ENCODE data around the gene POU2F3. TPM values are rescaled to one million over a fixed set of nuclear protein-coding genes. Genes with fewer than 3 reads are reported as not detected.

POU2F3 gene
- total RNA-seq, 4 donors from 2014 or later = 0.22 TPM; not detected in 3

- TF ChIP-seq POLR2A (IDR thresholded peaks at IDR 0.05) = no peak
- no peak for TF ChIP-seq EP300 (IDR thresholded peaks at IDR 0.05)
- no peak for TF ChIP-seq CTCF (IDR thresholded peaks at IDR 0.05)
- Histone ChIP-seq H3K9me3 (no peaks in the 10 kb centered on the region), H3K4me1 (no peaks in the 10 kb centered on the region), H3K4me3 (no peak overlapping the region), H3K36me3 (no peaks in the 10 kb centered on the region), H3K27me3 (peaks cover 0 to 41% of the 10 kb centered on the region in 2 donors), H3K27ac (no peak overlapping the region)
- DNase-seq (ENCODE audit: low spot score in 2 of 2) = no peak
- WGBS, 2 donors = 90 to 100% methylated on average over 3 of the region's 3 CpGs
Observed at GRCh38 chr11:120259241-120259640, 19.3 kb downstream of the POU2F3 start.

GRCh38 chr11:120259988-120260565 lies 20.1 kb downstream of the POU2F3 start:
- no peak overlapping the region for H3K4me3 ChIP-seq
- H3K27ac ChIP-seq = no peak overlapping the region
- H3K27me3 ChIP-seq = peaks cover 0 to 33% of the 10 kb centered on the region in 2 donors
- TF ChIP-seq EP300 (IDR thresholded peaks at IDR 0.05) = no peak
- TF ChIP-seq CTCF (IDR thresholded peaks at IDR 0.05) = no peak
- TF ChIP-seq POLR2A (IDR thresholded peaks at IDR 0.05) = no peak
- no peaks in the 10 kb centered on the region for H3K9me3 ChIP-seq
- no peak for DNase-seq (ENCODE audit: low spot score in 2 of 2)
- H3K36me3 ChIP-seq = no peaks in the 10 kb centered on the region
- H3K4me1 ChIP-seq = no peaks in the 10 kb centered on the region
- WGBS, 2 donors = 76 to 93% methylated on average over 5 to 7 of the region's 7 CpGs

DNA sequence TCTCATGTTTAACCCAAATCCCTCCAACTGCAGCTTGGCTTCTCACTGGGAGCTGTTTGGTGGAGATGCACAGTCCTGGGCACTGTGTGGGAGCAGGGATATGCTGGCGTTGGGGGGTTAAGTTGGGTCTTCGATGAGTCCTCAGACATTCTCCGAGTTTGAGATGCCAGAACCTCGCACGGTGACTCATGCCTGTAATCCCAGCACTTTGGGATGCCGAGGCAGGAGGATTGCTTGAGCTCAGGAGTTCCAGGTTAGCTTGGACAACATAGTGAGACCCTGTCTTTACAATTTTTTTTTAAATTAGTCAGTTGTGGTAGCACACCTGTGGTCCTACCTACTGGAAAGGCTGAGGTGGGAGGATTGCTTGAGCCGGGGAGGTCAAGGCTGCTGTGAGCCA lies 20.7 kb downstream of the POU2F3 start:
- 84% methylated on average over 7 of the region's 7 CpGs for WGBS, 2 donors
- DNase-seq (ENCODE audit: low spot score in 2 of 2) = no peak
- Histone ChIP-seq H3K27ac (no peak overlapping the region), H3K4me1 (no peaks in the 10 kb centered on the region), H3K27me3 (peaks cover 0 to 28% of the 10 kb centered on the region in 2 donors), H3K9me3 (no peaks in the 10 kb centered on the region), H3K4me3 (no peak overlapping the region), H3K36me3 (no peaks in the 10 kb centered on the region)
- TF ChIP-seq EP300 (IDR thresholded peaks at IDR 0.05) (no peak), POLR2A (IDR thresholded peaks at IDR 0.05) (no peak), CTCF (IDR thresholded peaks at IDR 0.05) (no peak)

DNA sequence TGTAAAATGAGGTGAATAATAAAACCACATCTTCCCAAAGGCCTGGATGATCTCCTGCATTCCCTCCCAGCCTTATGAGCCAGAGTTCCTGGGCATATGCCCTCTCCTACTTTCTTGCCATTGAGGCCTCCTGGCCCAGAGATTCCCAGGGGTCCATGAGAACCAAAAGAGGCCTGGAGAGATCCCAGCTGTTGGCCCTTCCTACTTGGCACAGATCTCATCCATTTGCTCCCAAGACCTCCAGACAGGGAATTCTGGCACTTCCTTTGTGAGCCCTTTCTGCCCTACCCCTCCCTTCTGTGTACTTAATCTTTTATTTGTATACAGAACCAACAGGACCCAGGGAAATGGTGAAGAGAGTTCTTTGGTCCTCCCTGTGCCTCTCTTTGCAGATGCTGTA lies 21.4 kb downstream of the POU2F3 start:
- TF ChIP-seq EP300 (IDR thresholded peaks at IDR 0.05) (no peak), POLR2A (IDR thresholded peaks at IDR 0.05) (no peak), CTCF (IDR thresholded peaks at IDR 0.05) (no peak)
- Histone ChIP-seq H3K4me1 (no peaks in the 10 kb centered on the region), H3K4me3 (no peak overlapping the region), H3K9me3 (no peaks in the 10 kb centered on the region), H3K27ac (no peak overlapping the region), H3K27me3 (peaks cover 0 to 20% of the 10 kb centered on the region in 2 donors), H3K36me3 (no peaks in the 10 kb centered on the region)
- no peak for DNase-seq (ENCODE audit: low spot score in 2 of 2)

DNA sequence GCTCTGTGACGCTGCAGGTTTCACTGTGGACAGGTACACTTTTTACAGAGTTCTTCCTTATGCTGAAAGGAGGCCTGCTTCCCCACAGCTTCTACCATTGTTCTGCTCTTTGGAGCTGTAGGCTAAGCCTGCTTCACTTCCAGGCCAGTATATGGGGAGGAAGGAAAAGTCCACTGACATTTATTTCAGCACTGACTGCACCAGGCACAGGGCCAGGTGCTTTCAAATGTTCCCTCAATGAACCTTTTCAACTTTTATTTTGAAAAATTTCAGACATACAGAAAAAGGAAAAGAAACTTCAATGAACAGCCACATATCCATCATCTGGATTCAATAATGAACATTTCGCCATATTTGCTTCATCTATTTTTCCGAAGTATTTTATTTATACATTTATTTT lies 22.0 kb downstream of the POU2F3 start:
- 60 to 70% methylated on average over 3 of the region's 3 CpGs for whole genome bisulfite sequencing, 2 donors
- TF ChIP-seq POLR2A (IDR thresholded peaks at IDR 0.05) = no peak
- no peak for TF ChIP-seq CTCF (IDR thresholded peaks at IDR 0.05)
- no peak for TF ChIP-seq EP300 (IDR thresholded peaks at IDR 0.05)
- no peak overlapping the region for H3K4me3 ChIP-seq

More for the DNA sequence above, 22.0 kb downstream of the POU2F3 start:
- H3K36me3 ChIP-seq = no peaks in the 10 kb centered on the region
- no peak overlapping the region for H3K27ac ChIP-seq
- no peaks in the 10 kb centered on the region for H3K4me1 ChIP-seq
- peaks cover 0 to 16% of the 10 kb centered on the region in 2 donors for H3K27me3 ChIP-seq
- DNase-seq (ENCODE audit: low spot score in 2 of 2) = no peak
- no peaks in the 10 kb centered on the region for H3K9me3 ChIP-seq
